ENCODE data around the gene MAGI3.

GRCh38 chr1:113581323-113581722 is 191.0 kb downstream of the MAGI3 start:
- no peak for TF ChIP-seq CTCF (IDR thresholded peaks at IDR 0.05)
- no peak for TF ChIP-seq EP300 (IDR thresholded peaks at IDR 0.05)

Measured in stomach (tissue), 4 donors.